Measurements from ENCODE around the gene SLC29A4.
"Not testable (repeated sequence)": the region's sequence is repeated elsewhere in the genome, so short reads cannot be mapped to it uniquely, and the experiment has no call there.

Gene SLC29A4

GRCh38 chr7:5274985-5275431 lies 7.7 kb upstream of the SLC29A4 start:
- DNase-seq: not testable (repeated sequence)

- not testable (repeated sequence) for DNase-seq
Observed at GRCh38 chr7:5275510-5275909, 7.2 kb upstream of the SLC29A4 start.

GRCh38 chr7:5276123-5276522 lies 6.6 kb upstream of the SLC29A4 start:
- DNase-seq: not testable (repeated sequence)

DNA sequence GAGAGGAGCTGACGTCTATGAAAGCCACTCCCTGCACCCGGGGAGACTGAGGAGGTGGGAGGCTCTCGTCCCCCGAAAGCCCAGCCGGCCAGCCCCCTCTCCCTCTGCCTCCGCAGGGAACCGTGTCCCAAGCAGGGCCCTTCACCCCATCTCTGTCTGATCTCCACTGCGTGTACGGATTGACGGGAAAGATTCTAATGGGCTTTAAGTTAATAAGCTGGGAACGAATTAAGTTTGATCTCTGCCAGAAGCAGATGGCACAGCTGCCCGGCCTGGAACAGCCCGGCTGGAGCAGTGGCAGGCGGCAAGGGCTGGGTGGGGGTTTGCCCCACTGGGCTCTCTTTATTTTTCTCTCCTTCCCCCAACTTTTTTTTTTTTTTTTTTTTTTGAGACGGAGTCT lies 6.1 kb upstream of the SLC29A4 start:
- no peak for DNase-seq

- DNase-seq: peak; percentile 20
Observed at GRCh38 chr7:5278766-5279165, 4.0 kb upstream of the SLC29A4 start.

GRCh38 chr7:5279734-5280133 lies 3.0 kb upstream of the SLC29A4 start:
- DNase-seq: no peak

DNA sequence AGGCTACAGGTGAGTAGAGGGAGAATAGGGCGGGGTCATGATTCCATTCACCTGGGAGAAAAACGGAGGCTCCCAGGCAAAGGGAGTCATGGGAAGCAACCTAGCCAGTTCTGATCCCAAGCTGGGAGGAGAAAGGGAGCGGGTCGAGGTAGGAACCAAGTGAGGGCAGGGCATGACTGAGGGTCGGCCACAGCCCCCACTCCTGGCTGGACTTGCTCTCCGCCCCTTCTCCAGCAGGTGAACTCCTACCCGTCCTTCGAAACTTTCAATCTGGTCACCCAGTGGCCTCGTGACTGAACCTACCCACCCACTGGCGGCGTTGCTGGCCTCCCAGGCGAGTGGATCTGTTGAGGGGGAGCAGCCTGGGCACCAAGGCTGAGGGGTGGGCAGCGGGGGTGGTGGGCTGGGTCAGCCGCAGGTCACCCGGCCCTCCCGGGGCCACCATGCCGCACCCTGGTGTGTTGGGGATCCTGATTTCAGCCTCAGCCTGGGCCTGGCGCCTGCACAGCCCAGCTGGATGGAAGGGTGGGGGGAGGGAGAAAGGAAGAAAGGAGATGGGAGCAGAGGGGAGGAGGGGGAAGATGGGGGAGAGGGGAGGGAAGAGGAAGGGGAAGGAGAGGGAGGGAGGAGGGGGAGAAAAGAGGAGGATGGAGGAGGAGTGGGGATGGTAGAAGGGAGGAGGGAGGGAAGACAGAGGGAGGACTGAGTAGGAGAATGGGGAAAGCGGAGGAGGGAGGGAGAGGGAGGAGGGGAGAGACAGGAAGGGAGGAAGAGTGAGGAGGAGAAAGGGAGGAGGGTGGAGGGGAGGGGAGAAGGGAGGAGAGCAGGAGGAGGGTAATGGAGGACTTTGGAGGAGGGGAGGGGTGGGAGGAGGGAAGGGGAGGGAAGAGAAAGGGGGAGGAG lies 894 bp upstream of the SLC29A4 start:
- DNase-seq: not testable (repeated sequence)

DNA sequence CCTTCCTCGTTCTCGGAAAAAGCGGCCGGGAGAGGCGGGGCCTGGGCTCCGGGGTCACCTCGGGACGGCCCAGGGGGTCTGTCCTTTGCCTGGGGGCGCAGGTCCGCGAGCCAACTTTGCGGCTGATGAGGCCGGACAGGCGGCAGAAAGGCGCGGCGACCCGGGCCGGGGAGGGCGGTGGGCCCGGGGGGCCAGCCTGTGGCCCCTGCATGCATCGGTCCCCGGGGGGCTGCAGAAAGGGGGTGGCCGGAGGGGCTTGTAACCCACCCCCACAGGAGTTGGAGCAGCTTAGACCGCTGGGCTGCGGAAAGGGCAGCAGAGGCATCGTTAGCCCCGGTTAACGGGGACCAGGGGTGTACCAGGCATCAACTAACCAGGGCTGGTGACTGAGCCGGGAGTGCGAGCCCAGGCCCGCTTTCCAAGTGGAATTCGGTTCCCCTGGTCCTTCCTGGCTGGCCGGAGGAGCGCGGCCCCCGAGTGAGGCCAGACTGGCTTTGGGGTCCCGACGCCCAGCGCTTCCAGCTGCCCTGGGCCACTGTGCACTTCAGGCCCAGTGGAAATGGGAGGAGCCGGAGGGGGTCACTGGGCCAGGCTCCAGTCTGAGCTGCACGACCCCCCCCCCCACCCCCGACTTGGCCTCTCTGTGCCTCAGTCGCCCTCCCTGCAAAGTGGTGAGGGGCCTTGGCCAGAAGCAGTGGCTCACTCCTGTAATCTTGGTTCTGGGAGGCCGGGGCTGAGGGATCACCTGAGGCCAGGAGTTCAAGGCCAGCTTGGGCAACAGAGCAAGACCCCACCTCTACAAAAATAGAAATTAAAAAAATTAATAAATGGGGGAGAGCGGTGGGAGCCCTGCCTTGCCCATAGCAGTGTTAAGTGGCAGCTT lies 919 bp downstream of the SLC29A4 start:
- DNase-seq: no peak

DNA sequence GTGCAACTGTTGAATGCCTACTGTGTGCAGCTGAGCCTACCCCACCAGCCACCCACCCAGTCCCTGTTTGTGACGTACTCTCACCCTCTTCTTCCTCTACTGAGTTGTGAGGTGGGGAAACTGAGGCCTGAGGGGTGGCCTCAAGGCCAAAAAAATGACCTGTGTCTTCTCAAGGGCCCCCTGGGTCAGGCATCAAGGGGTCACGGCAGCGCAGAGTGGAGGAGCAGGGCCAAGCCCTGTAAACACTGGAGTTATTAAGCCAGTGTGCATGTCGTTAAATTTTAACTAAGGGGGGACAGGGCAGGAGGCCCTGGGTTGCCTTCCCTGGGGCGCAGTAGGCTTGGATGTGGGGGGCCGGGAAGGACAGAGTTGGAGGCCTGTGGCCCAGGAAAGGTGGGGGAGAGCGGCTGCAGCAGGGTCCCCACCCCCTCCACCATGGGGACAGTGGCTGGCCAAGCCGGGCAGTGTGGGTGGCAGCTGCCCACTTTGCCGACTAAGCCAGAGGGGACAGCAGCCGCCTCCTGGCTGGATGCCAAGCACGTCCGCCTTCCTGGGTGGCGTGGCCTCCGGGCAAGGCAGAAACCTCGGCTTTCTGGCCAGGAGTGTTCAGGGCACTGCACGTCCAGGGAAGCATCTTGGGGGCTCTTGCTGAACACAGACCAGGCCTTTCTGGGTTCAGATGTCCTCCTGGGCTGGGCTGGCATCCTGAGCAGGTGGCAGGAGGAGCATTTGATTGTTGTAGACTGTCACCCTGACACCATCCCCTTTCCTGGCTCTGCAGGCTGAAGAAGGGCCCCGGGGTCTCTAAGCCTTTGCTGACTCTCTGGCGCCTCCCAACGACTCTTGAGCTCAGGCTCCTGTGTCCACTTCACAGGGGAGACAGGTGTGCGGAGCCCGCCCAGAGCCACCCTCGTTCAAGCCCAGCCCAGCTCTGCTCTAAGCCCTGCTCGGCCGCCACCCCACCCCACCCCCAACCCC lies 1.9 kb downstream of the SLC29A4 start:
- DNase-seq: no peak

DNA sequence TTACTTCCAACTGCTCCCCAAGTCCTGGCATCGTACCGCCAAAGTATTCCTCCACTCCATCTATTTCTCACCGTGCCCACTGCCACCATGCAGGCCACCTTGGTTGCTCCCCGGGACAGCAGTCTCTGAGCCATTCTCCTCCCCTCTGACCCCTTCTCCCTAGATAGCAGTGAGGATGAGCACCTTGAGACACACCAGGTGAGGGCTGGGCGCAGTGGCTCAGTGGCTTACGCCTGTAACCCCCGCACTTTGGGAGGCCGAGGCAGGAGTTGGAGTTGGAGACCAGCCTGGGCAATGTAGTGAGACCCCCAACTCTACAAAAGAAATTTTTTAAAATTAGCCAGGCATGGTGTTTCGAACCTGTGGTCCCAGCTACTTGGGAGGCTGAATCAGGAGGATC lies 4.2 kb downstream of the SLC29A4 start:
- DNase-seq: no peak

DNA sequence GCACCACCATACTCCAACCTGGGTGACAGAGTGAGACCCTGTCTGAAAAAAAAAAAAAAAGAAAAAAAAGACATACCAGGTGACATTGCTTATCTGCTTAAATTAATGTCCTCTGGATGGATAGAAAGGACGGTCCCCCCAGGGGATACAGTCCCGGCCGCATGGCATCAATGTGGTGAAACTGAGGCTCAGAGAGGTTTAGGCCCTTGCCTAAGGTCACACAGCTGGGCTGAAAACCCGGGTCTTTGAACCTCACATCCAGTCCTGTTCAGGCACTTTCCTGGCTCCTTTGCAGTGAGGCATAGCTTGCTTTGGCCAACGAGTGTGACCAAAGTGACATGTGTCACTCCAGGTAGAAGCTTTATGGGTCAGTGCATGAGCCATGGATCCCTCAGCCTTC lies 4.6 kb downstream of the SLC29A4 start:
- DNase-seq: not testable (repeated sequence)

DNA sequence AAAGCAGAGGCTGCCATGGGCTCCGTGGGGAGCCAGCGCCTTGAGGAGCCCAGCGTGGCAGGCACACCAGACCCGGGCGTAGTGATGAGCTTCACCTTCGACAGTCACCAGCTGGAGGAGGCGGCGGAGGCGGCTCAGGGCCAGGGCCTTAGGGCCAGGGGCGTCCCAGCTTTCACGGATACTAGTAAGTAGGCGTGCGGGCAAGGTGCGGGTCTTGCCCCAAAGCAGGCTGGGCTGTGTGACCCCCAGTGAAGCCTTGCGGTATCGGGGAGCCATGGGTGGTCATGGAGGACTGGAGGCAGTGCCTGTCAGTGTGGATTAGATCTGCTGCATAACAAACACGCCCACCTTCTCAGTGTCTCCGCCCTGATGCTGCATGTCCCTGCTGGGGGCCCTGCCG lies 5.1 kb downstream of the SLC29A4 start:
- no peak for DNase-seq

DNA sequence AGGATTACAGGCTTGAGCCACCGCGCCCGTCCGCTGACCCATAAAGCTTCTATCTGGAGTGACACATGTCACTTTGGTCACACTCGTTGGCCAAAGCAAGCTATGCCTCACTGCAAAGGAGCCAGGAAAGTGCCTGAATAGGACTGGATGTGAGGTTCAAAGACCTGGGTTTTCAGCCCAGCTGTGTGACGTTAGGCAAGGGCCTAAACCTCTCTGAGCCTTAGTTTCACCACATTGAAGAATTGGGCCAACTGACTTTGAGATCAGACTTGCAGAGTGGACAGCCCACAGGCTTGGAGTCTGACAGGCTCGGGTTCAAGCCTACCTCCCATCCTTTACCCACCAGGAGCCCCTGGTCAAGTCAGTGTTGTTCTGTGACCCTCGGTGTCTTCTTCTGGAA lies 5.8 kb downstream of the SLC29A4 start:
- not testable (repeated sequence) for DNase-seq

- DNase-seq: no peak
Observed at GRCh38 chr7:5289355-5289754, 6.6 kb downstream of the SLC29A4 start.

DNA sequence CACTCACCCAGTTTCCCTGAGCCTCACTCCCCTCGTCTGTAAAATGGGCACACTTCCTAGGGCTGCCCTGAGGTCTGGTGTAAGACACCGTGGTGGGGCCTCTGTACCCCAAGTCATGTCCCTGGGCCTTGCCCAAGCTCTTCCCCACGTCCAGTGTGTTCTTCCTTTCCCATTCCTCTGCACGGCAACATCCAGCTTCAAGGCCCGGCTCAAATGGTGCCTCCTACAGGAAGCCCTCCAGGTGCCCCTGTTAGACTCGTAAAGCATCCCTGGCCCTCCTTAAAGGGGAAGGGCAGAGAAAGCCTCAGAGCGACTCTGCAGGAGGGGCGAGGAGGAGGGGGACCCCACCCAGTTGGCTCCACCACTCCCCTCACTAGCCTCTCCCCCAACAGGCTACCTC lies 8.6 kb downstream of the SLC29A4 start:
- DNase-seq: no peak

DNA sequence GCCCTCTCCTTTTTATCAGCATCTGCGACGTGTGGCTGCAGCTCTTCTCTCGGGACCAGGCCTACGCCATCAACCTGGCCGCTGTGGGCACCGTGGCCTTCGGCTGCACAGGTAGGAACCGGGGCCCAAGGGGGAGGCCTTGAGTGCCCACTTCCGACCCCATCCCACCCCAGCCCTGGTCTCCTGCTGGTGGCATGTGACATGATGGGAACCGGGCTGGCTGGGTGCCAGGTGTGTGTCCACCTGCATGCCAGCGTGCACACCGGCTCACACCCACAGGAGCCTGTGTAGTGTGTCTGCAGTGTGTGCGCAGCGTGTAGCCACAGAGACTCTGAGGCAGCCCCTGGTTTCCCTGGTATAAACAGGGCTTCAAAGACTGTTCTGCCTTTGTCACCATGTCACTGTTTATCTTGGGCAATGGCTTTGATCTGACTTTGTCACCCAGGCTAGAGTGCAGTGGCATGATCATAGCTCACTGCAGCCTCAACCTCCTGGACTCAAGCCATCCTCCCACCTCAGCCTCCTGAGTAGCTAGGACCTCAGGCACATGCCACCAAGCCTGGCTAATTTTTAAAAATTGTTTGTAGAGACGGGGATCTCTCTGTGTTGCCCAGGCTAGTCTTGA lies 9.1 kb downstream of the SLC29A4 start:
- DNase-seq: not testable (repeated sequence)

DNA sequence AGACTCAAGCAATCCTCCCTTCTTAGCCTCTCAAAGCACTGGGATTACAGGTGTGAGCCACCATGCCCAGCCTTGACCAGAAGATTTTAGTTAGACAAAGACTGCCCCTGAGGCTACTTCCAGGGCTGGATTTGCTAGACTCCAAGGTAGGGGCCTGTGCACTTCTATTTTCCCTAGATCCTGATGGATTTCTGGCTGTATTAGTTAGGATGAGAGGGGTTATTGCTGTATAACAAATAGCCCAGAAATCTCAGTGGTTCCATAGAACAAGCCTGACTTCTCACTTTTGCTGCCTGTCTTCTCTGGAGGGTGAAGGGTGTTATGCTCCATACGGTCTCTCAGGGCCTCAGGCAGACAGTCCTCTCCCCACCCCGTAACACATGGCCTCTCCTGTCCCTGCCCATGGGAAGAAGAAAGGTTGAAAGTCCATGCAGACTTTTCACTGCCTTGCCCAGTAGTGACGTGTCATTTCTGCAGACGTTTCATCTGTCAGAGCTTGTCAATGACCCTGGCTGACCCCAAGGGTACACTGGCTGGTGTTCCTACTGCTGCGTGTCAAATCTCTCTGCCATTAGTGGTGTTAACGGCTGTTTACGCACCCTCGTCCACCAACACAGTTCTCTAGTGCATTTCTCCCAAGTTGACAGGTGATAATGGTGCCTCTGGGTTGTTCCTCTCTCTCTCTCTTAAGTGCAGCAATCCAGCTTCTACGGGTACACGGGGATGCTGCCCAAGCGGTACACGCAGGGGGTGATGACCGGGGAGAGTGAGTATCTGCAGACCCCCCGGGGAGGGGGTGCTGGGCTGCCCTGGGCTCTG lies 11.6 kb downstream of the SLC29A4 start:
- no peak for DNase-seq

DNA sequence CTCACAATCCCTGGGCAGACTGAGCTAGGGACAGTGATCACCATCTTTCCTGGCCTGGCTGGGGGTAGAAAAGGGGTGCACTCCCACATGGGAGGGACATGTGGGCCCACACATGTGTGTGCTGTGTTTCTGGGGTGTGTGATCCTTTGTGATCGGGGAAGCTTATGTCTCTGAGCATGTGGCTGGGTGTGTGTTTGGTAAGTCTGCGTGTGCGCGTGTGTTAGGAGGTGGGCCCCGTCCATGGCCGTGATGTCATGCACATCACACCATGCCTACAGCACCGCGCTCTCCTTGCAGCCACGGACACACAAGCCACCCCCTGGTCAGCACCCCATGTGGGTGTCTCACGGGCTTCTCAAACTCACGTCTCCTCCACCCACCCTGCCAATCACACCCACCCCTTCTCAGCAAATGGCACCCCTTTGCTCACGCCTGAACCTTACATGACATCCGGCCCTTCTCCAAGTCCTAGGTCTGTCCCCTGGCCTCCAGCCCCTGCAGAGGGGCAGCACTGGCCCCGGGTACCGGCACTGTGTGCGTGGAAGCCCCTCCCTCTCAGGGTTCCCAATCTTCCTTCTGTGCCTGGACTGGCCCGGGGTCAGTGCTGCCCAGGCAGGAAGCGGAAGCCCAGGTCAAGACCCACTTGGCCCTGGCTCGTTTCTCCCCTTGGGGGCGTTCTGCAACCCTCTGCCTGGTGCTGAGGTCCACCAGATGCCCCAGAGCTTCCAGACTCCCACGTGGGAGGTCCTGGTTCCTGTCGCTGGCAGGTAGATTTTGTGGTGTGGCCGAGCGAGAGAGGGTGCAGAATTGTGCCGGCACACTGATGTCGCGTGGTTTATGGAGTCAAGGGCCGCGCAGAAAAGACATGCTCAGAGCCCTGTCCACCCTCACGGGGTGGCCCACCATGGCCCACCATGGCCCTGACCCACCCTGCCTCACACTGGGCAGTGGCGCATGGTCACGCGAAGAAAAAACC lies 12.6 kb downstream of the SLC29A4 start:
- DNase-seq: no peak

- no peak for DNase-seq
Observed at GRCh38 chr7:5296015-5296610, 13.4 kb downstream of the SLC29A4 start.

Data from fibroblast of skin of abdomen (primary cell).